ENCODE results near the gene PRKCE. TPM values are rescaled to one million over a fixed set of nuclear protein-coding genes. Genes with fewer than 3 reads are reported as not detected.

Gene PRKCE
- total and polyA plus RNA-seq, 3 donors from 2014 or later, result 27.4 to 35.8 (median 33.1) TPM

DNA sequence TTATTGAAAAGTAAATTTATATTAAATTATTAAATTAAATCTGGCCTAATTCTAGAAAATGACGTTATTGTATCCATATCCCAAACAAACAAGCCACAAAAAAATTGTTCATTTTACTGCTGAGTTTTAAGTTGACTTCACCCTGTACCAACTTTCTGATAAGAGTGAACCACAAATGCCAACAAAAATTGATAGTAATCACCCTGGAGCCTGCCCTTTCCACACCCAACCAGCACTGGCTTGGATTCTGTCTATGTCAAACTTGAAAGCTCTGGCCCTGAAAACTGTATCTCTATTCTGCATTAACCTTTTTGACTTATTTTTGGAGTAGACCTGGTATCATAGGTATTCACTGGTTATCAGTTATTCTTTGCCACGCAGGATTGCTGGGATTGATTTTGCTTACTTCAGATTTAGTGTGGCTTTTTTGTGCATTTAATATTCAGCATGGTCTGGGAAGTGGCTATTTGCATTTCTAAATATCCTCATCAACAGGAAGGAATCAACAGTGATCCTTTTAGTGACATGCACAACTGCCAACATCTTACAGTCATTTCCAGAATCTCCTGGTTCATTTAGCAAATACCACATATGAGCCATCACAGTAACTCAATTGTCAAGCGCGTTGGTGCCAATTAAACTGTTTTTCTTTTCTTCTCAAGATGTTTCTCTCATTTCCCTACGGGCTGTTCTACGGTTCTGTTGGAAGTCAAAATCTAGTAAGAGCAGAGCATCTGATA is 29.0 kb upstream of the PRKCE start:
- no peak for DNase-seq
- no peaks in the 10 kb centered on the region for H3K36me3 ChIP-seq (ENCODE audit: low read depth, missing control alignments)
- H3K4me1 ChIP-seq, result no peaks in the 10 kb centered on the region
- 90 to 94% methylated on average over 6 of the region's 6 CpGs for WGBS, 2 donors
- no peak overlapping the region for H3K4me3 ChIP-seq
- no peak overlapping the region for H3K27ac ChIP-seq
- intact Hi-C loops (cut with DNase I; ENCODE audit: low total_unique reads), result no loop called here
- H3K27me3 ChIP-seq, result no peaks in the 10 kb centered on the region
- no peaks in the 10 kb centered on the region for H3K9me3 ChIP-seq
- TF ChIP-seq POLR2A (IDR thresholded peaks at IDR 0.05) (no peak), CTCF (IDR thresholded peaks at IDR 0.05) (no peak)

DNA sequence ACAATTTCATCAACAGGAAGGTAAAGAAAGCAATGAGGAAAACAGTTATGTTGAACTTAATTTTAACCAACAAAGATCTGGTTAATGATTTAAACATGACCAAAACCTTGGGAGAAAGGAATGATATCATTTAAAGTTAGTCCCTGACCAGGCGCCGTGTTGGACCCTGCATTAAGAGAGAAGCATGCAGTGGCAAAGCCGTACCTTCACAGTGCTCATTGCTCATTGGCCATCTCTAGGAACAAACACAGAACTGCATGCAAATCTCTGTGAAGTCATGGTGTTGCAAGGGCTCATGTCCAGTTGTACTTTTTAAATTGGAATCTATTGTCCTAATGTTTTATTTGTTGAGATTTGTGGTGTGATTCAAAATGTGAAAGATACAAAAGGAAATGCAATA is 28.4 kb upstream of the PRKCE start:
- Histone ChIP-seq H3K9me3 (no peaks in the 10 kb centered on the region), H3K36me3 (ENCODE audit: low read depth, missing control alignments) (no peaks in the 10 kb centered on the region), H3K4me1 (no peaks in the 10 kb centered on the region), H3K4me3 (no peak overlapping the region), H3K27me3 (no peaks in the 10 kb centered on the region), H3K27ac (no peak overlapping the region)
- WGBS, 2 donors, result 89 to 90% methylated on average over 3 of the region's 3 CpGs
- no peak for TF ChIP-seq POLR2A (IDR thresholded peaks at IDR 0.05)
- no peak for TF ChIP-seq CTCF (IDR thresholded peaks at IDR 0.05)
- intact Hi-C loops (cut with DNase I; ENCODE audit: low total_unique reads), result no loop called here
- no peak for DNase-seq

- H3K27me3 ChIP-seq, result no peaks in the 10 kb centered on the region
- no peaks in the 10 kb centered on the region for H3K36me3 ChIP-seq (ENCODE audit: low read depth, missing control alignments)
- no peak overlapping the region for H3K27ac ChIP-seq
- TF ChIP-seq POLR2A (IDR thresholded peaks at IDR 0.05) (no peak), CTCF (IDR thresholded peaks at IDR 0.05) (no peak)
- no peaks in the 10 kb centered on the region for H3K9me3 ChIP-seq
- DNase-seq, result no peak
- intact Hi-C loops (cut with DNase I; ENCODE audit: low total_unique reads), result no loop called here
- no peak overlapping the region for H3K4me3 ChIP-seq
- no peaks in the 10 kb centered on the region for H3K4me1 ChIP-seq
These were observed 25.7 kb upstream of the PRKCE start for GRCh38 chr2:45625824-45626223.

DNA sequence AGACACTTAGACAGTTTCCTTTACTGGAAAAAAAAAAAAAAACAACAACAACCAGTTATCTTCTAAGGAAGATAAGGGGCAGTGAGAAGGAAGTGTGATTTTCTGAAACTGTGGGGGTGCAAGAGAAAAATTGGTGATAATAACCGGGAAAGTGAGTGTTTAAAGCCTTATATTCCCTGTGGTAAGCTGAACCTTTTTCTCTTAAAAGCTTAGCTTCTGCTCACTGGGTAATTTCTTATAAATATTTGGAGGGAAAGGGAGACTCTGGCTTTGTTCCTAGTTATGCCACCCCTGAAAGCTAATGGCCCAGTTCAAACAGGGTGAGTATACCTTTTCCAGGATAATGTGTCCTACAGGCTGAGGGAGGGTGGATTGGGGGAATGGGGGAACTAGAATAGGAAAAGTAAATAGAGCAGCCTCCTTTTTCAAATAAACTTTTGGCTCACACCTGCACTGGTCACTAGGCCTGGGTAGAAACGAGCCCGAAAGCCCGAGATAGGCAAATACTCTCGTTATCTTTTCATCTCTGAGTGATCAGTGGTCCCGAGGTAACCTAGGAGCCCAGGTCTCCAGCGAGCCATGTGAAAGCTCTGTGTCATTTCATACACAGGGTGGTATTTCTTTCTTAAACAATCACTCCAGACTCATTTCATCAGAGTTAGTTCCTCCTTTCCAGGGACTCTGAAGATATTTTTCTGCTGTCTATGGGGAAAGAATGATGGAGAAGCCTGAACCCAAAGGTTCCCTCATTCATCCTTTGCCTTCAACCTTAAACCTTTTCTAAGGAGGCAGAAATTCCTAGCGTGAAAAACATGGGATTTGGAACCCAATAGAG is 24.9 kb upstream of the PRKCE start:
- no peak for DNase-seq
- Histone ChIP-seq H3K4me3 (no peak overlapping the region), H3K27me3 (no peaks in the 10 kb centered on the region), H3K4me1 (no peaks in the 10 kb centered on the region), H3K9me3 (no peaks in the 10 kb centered on the region), H3K36me3 (ENCODE audit: low read depth, missing control alignments) (no peaks in the 10 kb centered on the region), H3K27ac (no peak overlapping the region)
- TF ChIP-seq CTCF (IDR thresholded peaks at IDR 0.05), result no peak
- no peak for TF ChIP-seq POLR2A (IDR thresholded peaks at IDR 0.05)
- intact Hi-C loops (cut with DNase I; ENCODE audit: low total_unique reads), result no loop called here
- 83 to 85% methylated on average over 8 of the region's 8 CpGs for WGBS, 2 donors
